B cell (primary cell): ENCODE measurements around the gene SLC22A17. TPM values are rescaled to one million over a fixed set of nuclear protein-coding genes. Genes with fewer than 3 reads are reported as not detected.

Source experiments
- ATAC-seq: fragments of 200-7000 bp; cut with Tn5 transposase; one replicate; pipeline ENCODE4 v1.10.0; 2021; ENCODE audit warnings: low read depth, mild to moderate bottlenecking, moderate number of reproducible peaks, moderate library complexity
- CTCF ChIA-PET: fragments of 350-600 bp; sonication (Branson Sonifier 250); formaldehyde crosslinking; loops from one replicate; lab custom pipeline; 2021; ENCODE audit warnings: antibody characterized with exemption, inconsistent platforms; lab: Charles Lee
- POLR2A ChIA-PET: fragments of 350-600 bp; sonication (Branson Sonifier 250); formaldehyde crosslinking; loops from one replicate; lab custom pipeline; 2021; ENCODE audit warnings: antibody characterized with exemption; lab: Charles Lee
- DNase-seq: peaks from one replicate; pipeline ENCODE4 v3.0.0; 2013
- H2AFZ ChIP-seq: 2 replicates; pipeline ENCODE4 v1.6.1; 2012; ENCODE audit warnings: mild to moderate bottlenecking, low read depth, low read length; ENCODE audit not compliant: insufficient read depth, poor library complexity, severe bottlenecking
- H3K27ac ChIP-seq, 2 donors: 1 replicate in 1 of 2; 2 replicates in 1 of 2; pipeline ENCODE4 v1.5.1; 2012 to 2013; ENCODE audit warnings: low read length in 2 of 2, mild to moderate bottlenecking in 2 of 2, moderate library complexity in 1 of 2
- H3K27me3 ChIP-seq, 4 experiments: fragments of 200-600 bp in 1 of 4; sonication (generic) in 1 of 4; replicated peaks in 1 of 4; 1 replicate in 2 of 4; 2 replicates in 2 of 4; pipeline versions ENCODE4 v1.6.1 to v1.7.0; 2013 to 2016; ENCODE audit warnings: low read length in 3 of 4, mild to moderate bottlenecking in 2 of 4, mixed read lengths in 1 of 4, moderate library complexity in 1 of 4; ENCODE audit not compliant: insufficient read depth in 4 of 4, control insufficient read depth in 3 of 4; ENCODE audit errors: control extremely low read depth in 1 of 4
- H3K36me3 ChIP-seq, 2 experiments: replicated peaks in 1 of 2; 1 replicate in 1 of 2; 2 replicates in 1 of 2; pipeline versions ENCODE4 v1.6.1 to v1.7.1; 2013; ENCODE audit warnings: low read length in 1 of 2; ENCODE audit not compliant: insufficient read depth in 2 of 2, control insufficient read depth in 1 of 2; ENCODE audit errors: control extremely low read depth in 1 of 2, extremely low read depth in 1 of 2
- H3K4me1 ChIP-seq, 2 donors: fragments of 200-600 bp in 1 of 2; sonication (generic) in 1 of 2; 1 replicate in 1 of 2; 2 replicates in 1 of 2; pipeline versions ENCODE4 v1.5.1 to v1.6.1; 2013 to 2017; ENCODE audit warnings: low read length in 2 of 2; ENCODE audit not compliant: control insufficient read depth in 2 of 2, insufficient read depth in 2 of 2
- H3K4me2 ChIP-seq: replicated peaks from 2 replicates; pipeline ENCODE3; 2012; ENCODE audit warnings: mild to moderate bottlenecking, low read depth, low read length; ENCODE audit not compliant: poor library complexity, severe bottlenecking
- H3K4me3 ChIP-seq, 5 experiments: fragments of 200-600 bp in 1 of 5; sonication (generic) in 1 of 5; 1 replicate in 3 of 5; 2 replicates in 2 of 5; pipeline versions ENCODE4 v1.5.1 to v1.7.0; 2011 to 2016; ENCODE audit warnings: low read length in 4 of 5, mild to moderate bottlenecking in 4 of 5, low read depth in 2 of 5, control low read depth in 1 of 5, moderate library complexity in 1 of 5; ENCODE audit not compliant: insufficient read depth in 1 of 5; ENCODE audit errors: control extremely low read depth in 1 of 5, extremely low read depth in 1 of 5
- H3K79me2 ChIP-seq: fragments of 200-600 bp; sonication (generic); one replicate; pipeline ENCODE4 v1.6.0; 2016; ENCODE audit warnings: low read length; ENCODE audit not compliant: control insufficient read depth, insufficient read depth
- H3K9ac ChIP-seq: fragments of 200-600 bp; sonication (generic); 2 replicates; pipeline ENCODE4 v1.6.1; 2017; ENCODE audit warnings: mild to moderate bottlenecking, low read length, moderate library complexity
- H3K9me3 ChIP-seq, 3 donors: one replicate each; pipeline versions ENCODE4 v1.6.1 to v1.7.1; 2013; ENCODE audit warnings: low read length in 2 of 3; ENCODE audit not compliant: control insufficient read depth in 2 of 3, insufficient read depth in 1 of 3; ENCODE audit errors: control extremely low read depth in 1 of 3
- H4K20me1 ChIP-seq: 2 replicates; pipeline ENCODE4 v1.6.0; 2012; ENCODE audit warnings: mild to moderate bottlenecking, low read length; ENCODE audit not compliant: insufficient read depth, control insufficient read depth, poor library complexity, severe bottlenecking
- H3K27ac Mint-ChIP-seq: one replicate; pipeline ENCODE4 v1.8.0; 2021; ENCODE audit warnings: mixed read lengths
- H3K27me3 Mint-ChIP-seq: one replicate; pipeline ENCODE4 v1.8.0; 2021; ENCODE audit warnings: mixed read lengths
- H3K4me1 Mint-ChIP-seq: one replicate; pipeline ENCODE4 v1.8.0; 2021; ENCODE audit warnings: mixed read lengths
- H3K4me3 Mint-ChIP-seq: one replicate; pipeline ENCODE4 v1.8.0; 2021; ENCODE audit warnings: mixed read lengths
- H3K9me3 Mint-ChIP-seq: one replicate; pipeline ENCODE4 v1.8.0; 2022; ENCODE audit warnings: mixed read lengths; ENCODE audit not compliant: insufficient read depth
- CTCF ChIP-seq: fragments of 200-600 bp; IDR thresholded peaks from one replicate; pipeline ENCODE4 v1.8.0; 2022; ENCODE audit warnings: antibody characterized with exemption, mild to moderate bottlenecking
- EZH2 ChIP-seq: IDR thresholded peaks from 2 replicates; pipeline ENCODE4 v1.6.1; 2012; ENCODE audit warnings: borderline replicate concordance, low read depth, mild to moderate bottlenecking, moderate library complexity, low read length; ENCODE audit not compliant: insufficient read depth, poor library complexity, severe bottlenecking
- WGBS: methylation state at CpG from one replicate; pipeline ENCODE4 v1.1.5; 2013; ENCODE audit warnings: missing lambda C conversion rate; ENCODE audit not compliant: insufficient coverage; 5-methylcytosine and 5-hydroxymethylcytosine counted together
- intact Hi-C: fragments of 100-400 bp; cut with micrococcal nuclease; formaldehyde crosslinking; loops from one replicate; pipeline ENCODE4 v1.10.0; 2022
- polyA plus RNA-seq: library from polyadenylated mRNA; depleted of rRNA; stranded (reverse); fragments of >200 nt; gene quantifications from 2 replicates; pipeline ENCODE4 v1.2.3, GENCODE V29; 2012
- total RNA-seq, 2 donors: library from RNA; stranded (reverse); fragments of 120-200 nt in 1 of 2; gene quantifications; 1 replicate in 1 of 2; 2 replicates in 1 of 2; pipeline versions ENCODE4 v1.2.3 to v1.2.4, GENCODE V29; 2013 to 2022

SLC22A17 gene
- total and polyA plus RNA-seq, 2 donors (not counting 1 experiment from before 2014, with no cell fraction given): 0.89 to 0.92 TPM

- Mint-ChIP-seq H3K27ac (no peak overlapping the region), H3K27me3 (peaks cover 35% of the 10 kb centered on the region), H3K4me1 (peaks cover 2% of the 10 kb centered on the region), H3K9me3 (no peaks in the 10 kb centered on the region), H3K4me3 (no peak overlapping the region)
- intact Hi-C loops: no loop called here
- no peak overlapping the region for H3K9ac ChIP-seq
- no peaks in the 10 kb centered on the region for H3K36me3 ChIP-seq
- peaks cover 0 to 1% (median 0%) of the 10 kb centered on the region in 3 donors for H3K9me3 ChIP-seq
- CTCF ChIA-PET: interaction anchor here (0.6 to 1.2 kb wide), 2 partner anchors 19 to 73 kb away, joined by 3 read pairs; no protein-coding TSS in a partner anchor
- TF ChIP-seq EZH2 (no peak), CTCF (no peak)
- no peak overlapping the region for H2AFZ ChIP-seq
- ATAC-seq (no peak), DNase-seq (no peak)
- 96% methylated on average over 11 of the region's 13 CpGs for WGBS
- H3K4me2 ChIP-seq: no peak overlapping the region
- no peaks in the 10 kb centered on the region for H3K79me2 ChIP-seq
- peaks cover 0 to 14% (median 10%) of the 10 kb centered on the region in 4 experiments for H3K27me3 ChIP-seq
- POLR2A ChIA-PET: no interaction called here
- no peak overlapping the region for H3K4me3 ChIP-seq
- H3K27ac ChIP-seq: no peak overlapping the region
- no peaks in the 10 kb centered on the region for H4K20me1 ChIP-seq
- no peaks in the 10 kb centered on the region for H3K4me1 ChIP-seq
These were observed 6.5 kb downstream of the SLC22A17 start for GRCh38 chr14:23345987-23346692.

- POLR2A ChIA-PET: no interaction called here
- Histone ChIP-seq H3K4me1 (no peaks in the 10 kb centered on the region), H3K79me2 (no peaks in the 10 kb centered on the region), H3K9me3 (peaks cover 0 to 2% (median 1%) of the 10 kb centered on the region in 3 donors), H2AFZ (no peak overlapping the region), H3K9ac (no peak overlapping the region), H3K27ac (no peak overlapping the region), H3K36me3 (no peaks in the 10 kb centered on the region), H3K27me3 (peaks cover 0 to 4% (median under 1%) of the 10 kb centered on the region in 4 experiments), H3K4me2 (no peak overlapping the region), H3K4me3 (no peak overlapping the region), H4K20me1 (no peaks in the 10 kb centered on the region)
- TF ChIP-seq CTCF (no peak), EZH2 (no peak)
- 82% methylated on average over 2 of the region's 3 CpGs for WGBS
- H3K4me3 Mint-ChIP-seq: no peak overlapping the region
- H3K27ac Mint-ChIP-seq: no peak overlapping the region
- H3K4me1 Mint-ChIP-seq: no peaks in the 10 kb centered on the region
- H3K27me3 Mint-ChIP-seq: peaks cover 27% of the 10 kb centered on the region
- DNase-seq: no peak
- CTCF ChIA-PET: interaction anchor here (0.6 kb wide), 1 partner anchor 1079 kb away, joined by 3 read pairs; no protein-coding TSS in a partner anchor
- no peak for ATAC-seq
- intact Hi-C loops: no loop called here
- H3K9me3 Mint-ChIP-seq: no peaks in the 10 kb centered on the region
These were observed 8.2 kb downstream of the SLC22A17 start for GRCh38 chr14:23344481-23344880.
